PC-9 (cell line): ENCODE results near the gene LMF1.
"Not testable (repeated sequence)": the region's sequence is repeated elsewhere in the genome, so short reads cannot be mapped to it uniquely, and the experiment has no call there.

Source experiments
- EZH2 ChIP-seq: fragments of 200-600 bp; sonication (generic); IDR thresholded peaks from 2 replicates; pipeline ENCODE4 v1.8.0; 2017; ENCODE audit warnings: antibody characterized with exemption, low read depth
- TF ChIP-seq, protein P1 (sequence below): fragments of 200-600 bp; sonication (generic); conservative IDR thresholded peaks from 2 replicates; pipeline ENCODE4 v1.6.1; 2017; ENCODE audit warnings: mixed run types, antibody characterized with exemption, mild to moderate bottlenecking, moderate library complexity

DNA sequence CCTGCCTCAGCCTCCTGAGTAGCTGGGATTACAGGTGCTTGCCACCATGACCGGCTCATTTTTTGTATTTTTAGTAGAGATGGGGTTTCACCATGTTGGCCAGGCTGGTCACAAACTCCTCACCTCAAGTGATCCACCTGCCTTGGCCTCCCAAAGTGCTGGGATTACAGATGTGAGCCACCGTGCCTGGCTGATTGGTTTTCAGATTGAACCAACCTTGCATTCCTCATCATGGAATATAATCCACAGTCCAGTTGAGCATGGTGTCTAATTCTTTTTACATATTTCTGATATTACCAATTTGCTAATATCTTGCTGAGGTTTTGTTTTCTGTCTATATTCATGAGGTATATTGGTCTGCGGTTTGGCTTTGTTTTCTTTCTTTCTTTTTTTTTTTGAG lies 134.0 kb downstream of the LMF1 start:
- TF ChIP-seq, protein P1, sequence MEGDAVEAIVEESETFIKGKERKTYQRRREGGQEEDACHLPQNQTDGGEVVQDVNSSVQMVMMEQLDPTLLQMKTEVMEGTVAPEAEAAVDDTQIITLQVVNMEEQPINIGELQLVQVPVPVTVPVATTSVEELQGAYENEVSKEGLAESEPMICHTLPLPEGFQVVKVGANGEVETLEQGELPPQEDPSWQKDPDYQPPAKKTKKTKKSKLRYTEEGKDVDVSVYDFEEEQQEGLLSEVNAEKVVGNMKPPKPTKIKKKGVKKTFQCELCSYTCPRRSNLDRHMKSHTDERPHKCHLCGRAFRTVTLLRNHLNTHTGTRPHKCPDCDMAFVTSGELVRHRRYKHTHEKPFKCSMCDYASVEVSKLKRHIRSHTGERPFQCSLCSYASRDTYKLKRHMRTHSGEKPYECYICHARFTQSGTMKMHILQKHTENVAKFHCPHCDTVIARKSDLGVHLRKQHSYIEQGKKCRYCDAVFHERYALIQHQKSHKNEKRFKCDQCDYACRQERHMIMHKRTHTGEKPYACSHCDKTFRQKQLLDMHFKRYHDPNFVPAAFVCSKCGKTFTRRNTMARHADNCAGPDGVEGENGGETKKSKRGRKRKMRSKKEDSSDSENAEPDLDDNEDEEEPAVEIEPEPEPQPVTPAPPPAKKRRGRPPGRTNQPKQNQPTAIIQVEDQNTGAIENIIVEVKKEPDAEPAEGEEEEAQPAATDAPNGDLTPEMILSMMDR: not testable (repeated sequence)
- TF ChIP-seq EZH2: not testable (repeated sequence)
